DMS 273 treated with DMSO at 0.1 percent for 48 hours (cell line): Measurements from ENCODE around the gene C10orf90.

Experiments
- DNase-seq: peaks from one replicate; lab custom pipeline; 2025; lab: John Stamatoyannopoulos, UW

C10orf90 gene

GRCh38 chr10:126536148-126536547, 134.3 kb downstream of the C10orf90 start:
- no peak for DNase-seq

GRCh38 chr10:126533644-126534043, 136.8 kb downstream of the C10orf90 start:
- DNase-seq, result no peak

- DNase-seq, result no peak
These were observed 142.1 kb downstream of the C10orf90 start for GRCh38 chr10:126528315-126528835.

GRCh38 chr10:126527645-126528314, 142.7 kb downstream of the C10orf90 start:
- DNase-seq, result no peak

GRCh38 chr10:126525326-126525725, 145.2 kb downstream of the C10orf90 start:
- DNase-seq, result no peak

GRCh38 chr10:126524526-126524925, 146.0 kb downstream of the C10orf90 start:
- no peak for DNase-seq

- no peak for DNase-seq
These were observed 147.4 kb downstream of the C10orf90 start for GRCh38 chr10:126523071-126523470.

- DNase-seq, result no peak
These were observed 149.1 kb downstream of the C10orf90 start for GRCh38 chr10:126521399-126521798.

- DNase-seq, result no peak
These were observed 149.7 kb downstream of the C10orf90 start for GRCh38 chr10:126520751-126521317.

GRCh38 chr10:126519992-126520391, 150.5 kb downstream of the C10orf90 start:
- no peak for DNase-seq

GRCh38 chr10:126519185-126519584, 151.3 kb downstream of the C10orf90 start:
- DNase-seq, result no peak

GRCh38 chr10:126518218-126519080, 152.0 kb downstream of the C10orf90 start:
- DNase-seq, result no peak

- DNase-seq, result no peak
These were observed 154.0 kb downstream of the C10orf90 start for GRCh38 chr10:126516515-126516914.

- DNase-seq, result no peak
These were observed 158.5 kb downstream of the C10orf90 start for GRCh38 chr10:126511917-126512479.

- DNase-seq, result no peak
These were observed 161.3 kb downstream of the C10orf90 start for GRCh38 chr10:126509182-126509581.

GRCh38 chr10:126508535-126509040, 161.9 kb downstream of the C10orf90 start:
- DNase-seq, result no peak

- no peak for DNase-seq
These were observed 165.8 kb downstream of the C10orf90 start for GRCh38 chr10:126504761-126505112.

GRCh38 chr10:126504063-126504760, 166.3 kb downstream of the C10orf90 start:
- no peak for DNase-seq

GRCh38 chr10:126503392-126504062, 167.0 kb downstream of the C10orf90 start:
- DNase-seq, result no peak

- DNase-seq, result no peak
These were observed 168.1 kb downstream of the C10orf90 start for GRCh38 chr10:126502441-126502840.

- DNase-seq, result no peak
These were observed 168.7 kb downstream of the C10orf90 start for GRCh38 chr10:126501828-126502227.
